Skeletal muscle satellite cell (primary cell): ENCODE measurements around the gene CTSC.
"Not testable (repeated sequence)": the region's sequence is repeated elsewhere in the genome, so short reads cannot be mapped to it uniquely, and the experiment has no call there.

Experiments used
- H3K27me3 ChIP-seq: 2 replicates; pipeline ENCODE4 v1.7.0; 2013; ENCODE audit warnings: low read length; ENCODE audit not compliant: control insufficient read depth, insufficient read depth
- H3K36me3 ChIP-seq: 2 replicates; pipeline ENCODE4 v1.7.0; 2013; ENCODE audit warnings: mild to moderate bottlenecking, control low read depth, low read length; ENCODE audit not compliant: insufficient read depth
- H3K4me1 ChIP-seq: 2 replicates; pipeline ENCODE4 v1.7.0; 2013; ENCODE audit warnings: low read length; ENCODE audit not compliant: control insufficient read depth, insufficient read depth
- H3K4me2 ChIP-seq: 2 replicates; pipeline ENCODE4 v1.7.0; 2013; ENCODE audit warnings: mild to moderate bottlenecking, low read length
- H3K4me3 ChIP-seq: 2 replicates; pipeline ENCODE4 v1.7.0; 2013; ENCODE audit warnings: low read length
- H3K9ac ChIP-seq: 2 replicates; pipeline ENCODE4 v1.7.0; 2013; ENCODE audit warnings: mild to moderate bottlenecking, low read depth, low read length, moderate library complexity
- H3K9me3 ChIP-seq: replicated peaks from 2 replicates; pipeline ENCODE4 v1.7.0; 2013; ENCODE audit warnings: mild to moderate bottlenecking, control low read depth, low read length

CTSC gene

DNA sequence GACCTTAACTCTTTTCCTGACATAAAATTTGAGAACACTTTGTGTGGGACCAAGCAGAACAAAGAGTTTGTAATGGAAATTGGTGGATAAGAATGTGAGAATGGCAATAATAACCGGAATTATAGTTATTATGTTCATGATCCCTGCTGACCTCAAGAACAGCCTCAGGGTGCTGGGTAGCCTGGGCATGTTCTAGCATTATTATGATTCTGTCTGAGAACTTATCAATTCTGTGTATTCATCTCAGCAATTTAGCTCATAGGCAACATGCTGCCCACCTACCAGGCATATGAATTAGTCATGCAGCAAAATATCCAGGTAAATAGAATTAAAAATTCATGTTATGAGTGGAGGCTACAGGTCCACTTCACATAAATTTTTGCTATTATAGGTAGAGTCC is 61.9 kb downstream of the CTSC start:
- Histone ChIP-seq H3K9ac (no peak overlapping the region), H3K4me2 (no peak overlapping the region), H3K36me3 (no peaks in the 10 kb centered on the region), H3K27me3 (no peaks in the 10 kb centered on the region), H3K4me3 (no peak overlapping the region), H3K4me1 (no peaks in the 10 kb centered on the region), H3K9me3 (no peaks in the 10 kb centered on the region)

DNA sequence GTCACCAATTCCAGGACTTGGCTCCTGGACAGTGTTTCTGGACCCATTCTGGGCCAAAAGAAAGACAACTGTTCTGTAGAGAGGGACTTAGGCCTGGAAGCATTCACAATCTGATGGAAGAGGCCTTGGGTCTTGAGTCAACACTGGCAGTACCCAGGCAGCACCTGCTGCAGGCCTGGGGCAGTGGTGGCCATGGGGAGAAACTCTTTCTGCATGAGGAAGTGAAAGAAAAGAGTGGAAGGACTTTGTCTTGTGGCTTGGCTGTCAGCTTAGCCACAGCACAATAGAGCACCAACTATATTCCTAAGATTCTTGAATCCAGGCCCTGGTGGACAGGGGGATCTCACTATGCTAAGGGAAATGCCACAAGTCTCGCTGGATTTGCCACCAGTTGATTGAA is 70.6 kb downstream of the CTSC start:
- Histone ChIP-seq H3K27me3 (no peaks in the 10 kb centered on the region), H3K9me3 (no peaks in the 10 kb centered on the region), H3K9ac (no peak overlapping the region), H3K4me3 (no peak overlapping the region), H3K4me2 (no peak overlapping the region), H3K4me1 (no peaks in the 10 kb centered on the region), H3K36me3 (no peaks in the 10 kb centered on the region)

DNA sequence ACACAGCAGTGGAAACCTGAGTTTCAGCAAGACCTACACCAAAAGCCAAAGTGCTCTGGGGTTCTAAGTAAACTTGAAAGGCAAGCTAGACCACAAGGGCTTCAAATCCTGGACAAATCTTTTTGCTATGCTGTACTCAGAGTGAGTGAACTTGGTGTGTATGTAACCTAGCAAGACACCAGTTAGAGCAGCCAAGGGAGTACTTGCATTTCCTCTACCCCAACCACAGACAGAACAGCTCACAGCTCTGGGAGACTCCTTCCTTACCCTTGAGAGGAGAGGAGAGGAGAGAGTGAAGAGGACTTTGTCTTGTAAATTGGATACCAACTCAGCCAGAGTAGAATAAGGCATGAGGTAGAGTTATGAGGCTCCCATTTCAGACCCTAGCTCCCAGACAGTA is 71.4 kb downstream of the CTSC start:
- Histone ChIP-seq H3K27me3 (no peaks in the 10 kb centered on the region), H3K36me3 (no peaks in the 10 kb centered on the region), H3K9me3 (no peaks in the 10 kb centered on the region)

DNA sequence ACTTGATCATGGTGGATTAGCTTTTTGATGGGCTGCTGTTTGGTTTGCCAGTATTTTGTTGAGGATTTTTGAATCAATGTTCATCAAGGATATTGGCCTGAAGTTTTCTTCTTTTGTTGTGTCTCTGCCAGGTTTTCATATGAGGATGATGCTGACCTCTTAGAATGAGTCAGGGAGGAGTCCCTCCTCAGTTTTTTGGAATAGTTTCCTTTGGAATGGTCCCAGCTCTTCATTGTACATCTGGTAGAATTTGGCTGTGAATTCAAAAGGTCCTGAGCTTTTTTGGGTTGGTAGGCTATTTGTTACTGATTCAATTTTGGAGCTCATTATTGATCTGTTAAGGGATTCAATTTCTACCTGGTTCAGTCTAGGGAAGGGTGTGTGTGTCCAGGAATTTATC is 78.1 kb downstream of the CTSC start:
- H3K4me3 ChIP-seq: no peak overlapping the region
- peaks cover 5% of the 10 kb centered on the region for H3K9me3 ChIP-seq
- H3K36me3 ChIP-seq: no peaks in the 10 kb centered on the region

More for the DNA sequence above, 71.4 kb downstream of the CTSC start:
- H3K4me3 ChIP-seq: no peak overlapping the region
- H3K9ac ChIP-seq: no peak overlapping the region
- no peaks in the 10 kb centered on the region for H3K4me1 ChIP-seq
- no peak overlapping the region for H3K4me2 ChIP-seq

DNA sequence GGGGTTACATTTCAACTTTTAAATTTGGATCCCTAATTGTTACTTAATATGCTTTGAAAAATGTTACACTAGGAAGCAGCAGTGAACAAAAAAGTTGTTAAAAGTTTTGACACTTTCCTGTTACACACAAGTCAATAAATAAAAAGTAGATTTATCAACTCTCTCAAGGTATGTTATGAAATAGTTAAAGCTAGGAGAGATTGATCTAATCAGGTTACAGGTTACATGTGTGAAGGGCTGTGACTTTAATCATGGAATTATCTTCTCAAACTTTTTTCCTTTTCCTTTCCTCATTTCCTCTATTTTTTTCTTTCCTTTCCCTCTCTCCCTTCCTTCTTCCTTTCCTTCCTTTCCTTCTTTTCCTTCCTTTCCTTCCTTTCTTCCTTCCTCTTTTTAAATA is 85.3 kb downstream of the CTSC start:
- H3K27me3 ChIP-seq: no peaks in the 10 kb centered on the region
- H3K4me2 ChIP-seq: no peak overlapping the region
- no peaks in the 10 kb centered on the region for H3K9me3 ChIP-seq
- H3K36me3 ChIP-seq: no peaks in the 10 kb centered on the region
- H3K9ac ChIP-seq: no peak overlapping the region
- H3K4me3 ChIP-seq: no peak overlapping the region
- peaks cover under 1% of the 10 kb centered on the region for H3K4me1 ChIP-seq

More for the DNA sequence above, 78.1 kb downstream of the CTSC start:
- no peak overlapping the region for H3K4me2 ChIP-seq
- H3K4me1 ChIP-seq: no peaks in the 10 kb centered on the region
- no peaks in the 10 kb centered on the region for H3K27me3 ChIP-seq
- no peak overlapping the region for H3K9ac ChIP-seq

DNA sequence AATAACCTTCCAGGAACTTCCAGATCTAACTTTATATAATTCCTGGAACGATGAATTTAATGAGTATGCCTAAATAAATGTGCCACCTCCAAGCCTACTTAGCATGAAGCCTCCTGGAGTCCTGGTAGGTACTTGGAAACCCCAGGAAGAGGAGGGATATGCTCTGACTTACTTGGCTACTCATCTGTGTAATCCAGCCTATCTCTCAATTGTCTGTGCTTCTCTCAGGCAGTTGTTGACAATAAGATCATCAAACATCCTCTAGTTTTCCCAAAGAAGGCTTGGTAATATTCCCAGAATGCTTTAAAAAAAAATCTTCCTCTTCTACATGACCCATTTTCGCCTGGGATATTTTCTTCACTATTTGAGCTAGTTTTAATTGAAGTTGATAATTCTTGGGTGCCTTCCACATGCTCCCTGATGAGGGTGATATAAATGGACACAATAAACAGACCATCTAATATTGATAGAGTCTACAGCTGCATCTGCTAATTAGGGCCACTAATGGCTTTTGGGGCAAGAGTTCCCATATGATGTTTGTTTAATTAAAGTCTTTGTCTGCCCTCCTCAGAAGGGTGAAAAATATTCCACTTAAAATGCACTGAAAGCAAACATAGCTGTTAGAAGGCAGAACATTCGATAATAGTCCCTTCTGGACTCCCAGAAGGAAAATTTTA is 86.8 kb downstream of the CTSC start:
- Histone ChIP-seq H3K4me2 (no peak overlapping the region), H3K4me1 (peaks cover 6% of the 10 kb centered on the region), H3K27me3 (no peaks in the 10 kb centered on the region), H3K4me3 (no peak overlapping the region), H3K36me3 (no peaks in the 10 kb centered on the region), H3K9ac (no peak overlapping the region), H3K9me3 (no peaks in the 10 kb centered on the region)

DNA sequence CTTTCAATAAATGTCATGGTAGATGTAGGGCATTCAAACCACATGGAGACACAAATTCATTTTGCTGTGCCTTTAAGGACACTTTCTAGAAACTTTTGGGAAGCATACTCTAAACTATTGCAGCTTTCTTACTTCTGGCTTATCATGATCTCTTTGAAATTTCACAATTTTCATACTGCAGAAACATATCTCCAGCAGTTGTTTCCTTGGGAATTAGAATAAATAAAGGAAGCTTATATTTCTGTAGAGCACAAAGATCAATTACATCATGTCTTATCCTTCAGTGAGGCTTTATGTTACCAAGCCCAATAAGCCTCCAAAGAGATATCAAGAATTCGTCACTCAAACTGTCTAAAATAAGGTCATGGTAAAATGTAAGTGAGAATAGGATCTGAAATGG is 87.8 kb downstream of the CTSC start:
- H3K36me3 ChIP-seq: no peaks in the 10 kb centered on the region
- H3K4me3 ChIP-seq: no peak overlapping the region

DNA sequence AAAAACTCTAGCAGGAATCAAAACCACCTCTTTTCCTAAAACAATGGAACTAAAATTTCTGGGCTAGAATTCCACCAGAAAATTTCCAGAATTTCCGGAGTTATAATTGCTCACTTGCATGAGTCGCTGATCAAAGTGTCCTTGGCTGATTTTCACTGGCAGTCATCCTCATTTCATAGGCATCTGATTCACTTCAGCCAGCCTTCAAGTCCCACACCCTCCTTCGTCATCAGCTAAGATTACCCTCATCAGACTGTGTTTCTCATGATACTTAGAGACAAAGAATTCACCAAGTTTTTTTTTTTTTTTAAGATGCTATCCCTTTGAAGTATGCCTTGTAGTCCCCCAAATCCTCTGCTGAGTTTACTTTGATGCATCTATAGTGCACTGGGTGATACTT is 90.8 kb downstream of the CTSC start:
- no peaks in the 10 kb centered on the region for H3K36me3 ChIP-seq
- H3K4me1 ChIP-seq: peaks cover 6% of the 10 kb centered on the region
- H3K9ac ChIP-seq: no peak overlapping the region
- H3K4me3 ChIP-seq: no peak overlapping the region
- no peaks in the 10 kb centered on the region for H3K9me3 ChIP-seq
- no peaks in the 10 kb centered on the region for H3K27me3 ChIP-seq
- H3K4me2 ChIP-seq: no peak overlapping the region

More for the DNA sequence above, 87.8 kb downstream of the CTSC start:
- Histone ChIP-seq H3K4me2 (no peak overlapping the region), H3K27me3 (no peaks in the 10 kb centered on the region), H3K9ac (no peak overlapping the region), H3K4me1 (peaks cover 6% of the 10 kb centered on the region), H3K9me3 (no peaks in the 10 kb centered on the region)

DNA sequence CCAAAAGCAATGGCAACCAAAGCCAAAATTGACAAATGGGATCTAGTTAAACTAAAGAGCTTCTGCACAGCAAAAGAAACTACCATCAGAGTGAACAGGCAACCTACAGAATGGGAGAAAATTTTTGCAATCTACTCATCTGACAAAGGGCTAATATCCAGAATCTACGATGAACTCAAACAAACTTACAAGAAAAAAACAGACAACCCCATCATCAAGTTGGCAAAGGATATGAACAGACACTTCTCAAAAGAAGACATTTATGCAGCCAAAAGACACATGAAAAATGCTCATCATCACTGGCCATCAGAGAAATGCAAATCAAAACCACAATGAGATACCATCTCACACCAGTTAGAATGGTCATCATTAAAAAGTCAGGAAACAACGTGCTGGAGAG is 92.0 kb downstream of the CTSC start:
- not testable (repeated sequence) for H3K9me3 ChIP-seq, H3K4me3 ChIP-seq, H3K4me1 ChIP-seq, H3K9ac ChIP-seq, H3K4me2 ChIP-seq, H3K36me3 ChIP-seq, H3K27me3 ChIP-seq
